Lower leg skin (tissue), 4 donors: Measurements from ENCODE around the gene CDH13. TPM values are rescaled to one million over a fixed set of nuclear protein-coding genes. Genes with fewer than 3 reads are reported as not detected.

ENCODE experiments used
- DNase-seq, 2 donors: peaks; one replicate each; pipeline ENCODE4 v3.0.0-alpha.2; 2019; ENCODE audit warnings: low spot score in 2 of 2
- H3K4me3 ChIP-seq: fragments of 200-600 bp; sonication (generic); 2 replicates; pipeline ENCODE4 v1.5.1; 2017; ENCODE audit warnings: mild to moderate bottlenecking, low read depth; ENCODE audit not compliant: poor library complexity, severe bottlenecking
- CTCF ChIP-seq, 3 donors: fragments of 450-650 bp; IDR thresholded peaks; one replicate each; pipeline ENCODE4 v1.5.1; 2016; ENCODE audit warnings: antibody characterized with exemption in 3 of 3, mild to moderate bottlenecking in 3 of 3, moderate library complexity in 2 of 3
- POLR2A ChIP-seq, 2 donors: fragments of 450-650 bp; IDR thresholded peaks; one replicate each; pipeline ENCODE4 v1.6.1; 2016 to 2017; ENCODE audit warnings: antibody characterized with exemption in 2 of 2, mild to moderate bottlenecking in 1 of 2, moderate library complexity in 1 of 2
- WGBS, 2 donors: methylation state at CpG; one replicate each; pipeline ENCODE4 v1.1.5; 2018; 5-methylcytosine and 5-hydroxymethylcytosine counted together
- intact Hi-C: fragments of 100-400 bp; cut with DNase I; formaldehyde crosslinking; loops from one replicate; pipeline ENCODE4 v1.15.0; 2023; ENCODE audit warnings: low total_unique reads
- total RNA-seq, 4 donors: library from RNA; depleted of rRNA; stranded (reverse); fragments of >200 nt; gene quantifications; one replicate each; pipeline ENCODE4 v1.1.0, GENCODE V29; 2016

The CDH13 gene
- total RNA-seq, 4 donors from 2014 or later: 102 to 246 (median 155) TPM

DNA sequence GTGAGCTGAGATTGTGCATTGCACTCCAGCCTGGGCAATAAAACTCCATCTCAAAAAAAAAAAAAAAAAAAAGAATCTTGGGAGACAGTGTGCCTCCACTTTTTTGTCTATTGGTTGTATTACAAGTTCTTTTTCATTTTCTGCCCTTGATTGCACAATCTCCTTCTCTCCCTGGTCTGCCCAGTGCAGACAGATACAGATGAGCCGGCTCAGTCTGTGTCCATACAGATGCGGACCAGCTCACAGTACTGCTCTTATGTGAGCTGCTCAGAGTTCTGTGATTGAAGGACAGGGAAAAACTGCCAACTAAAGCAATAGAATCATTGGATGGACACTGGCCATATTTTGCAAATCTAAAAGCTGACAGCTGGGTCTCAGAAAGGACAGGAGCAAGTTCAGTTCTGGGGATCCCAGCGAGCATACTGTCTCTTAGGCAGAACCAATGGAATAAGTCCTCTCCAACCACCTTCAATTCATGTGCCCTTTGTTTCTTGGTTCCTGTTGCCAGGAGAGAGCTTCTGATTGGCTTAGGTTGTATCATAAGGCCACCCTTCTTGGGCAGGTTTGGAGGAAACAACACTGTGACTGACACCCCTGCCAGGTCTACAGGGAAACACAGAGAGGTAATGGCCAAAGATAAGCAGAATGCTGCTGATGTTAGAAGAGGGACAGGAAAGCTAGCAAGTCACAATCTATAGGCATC lies 685.4 kb downstream of the CDH13 start:
- H3K4me3 ChIP-seq: no peak overlapping the region
- WGBS, 2 donors: 87 to 88% methylated on average over 3 of the region's 3 CpGs
- intact Hi-C loops: no loop called here
- TF ChIP-seq CTCF (IDR thresholded peaks at IDR 0.05) (no peak), POLR2A (IDR thresholded peaks at IDR 0.05) (no peak)
- no peak for DNase-seq

GRCh38 chr16:83312718-83313245 lies 686.0 kb downstream of the CDH13 start:
- TF ChIP-seq CTCF (IDR thresholded peaks at IDR 0.05): no peak
- TF ChIP-seq POLR2A (IDR thresholded peaks at IDR 0.05): no peak
- intact Hi-C loops: no loop called here
- no peak overlapping the region for H3K4me3 ChIP-seq
- no peak for DNase-seq
- WGBS, 2 donors: 84 to 91% methylated on average over 1 of the region's 1 CpG

GRCh38 chr16:83315271-83315670 lies 688.5 kb downstream of the CDH13 start:
- intact Hi-C loops: no loop called here
- TF ChIP-seq CTCF (IDR thresholded peaks at IDR 0.05) (no peak), POLR2A (IDR thresholded peaks at IDR 0.05) (no peak)
- WGBS, 2 donors: 85 to 89% methylated on average over 2 of the region's 2 CpGs
- DNase-seq: no peak
- H3K4me3 ChIP-seq: no peak overlapping the region

- no peak overlapping the region for H3K4me3 ChIP-seq
- TF ChIP-seq POLR2A (IDR thresholded peaks at IDR 0.05): no peak
- no peak for TF ChIP-seq CTCF (IDR thresholded peaks at IDR 0.05)
- no peak for DNase-seq
- intact Hi-C loops: no loop called here
- 69 to 78% methylated on average over 3 of the region's 3 CpGs for WGBS, 2 donors
Measured at GRCh38 chr16:83316458-83316857, 689.7 kb downstream of the CDH13 start.

GRCh38 chr16:83318390-83318789 lies 691.6 kb downstream of the CDH13 start:
- no peak overlapping the region for H3K4me3 ChIP-seq
- TF ChIP-seq POLR2A (IDR thresholded peaks at IDR 0.05) (no peak), CTCF (IDR thresholded peaks at IDR 0.05) (no peak)
- 92 to 93% methylated on average over 7 of the region's 7 CpGs for WGBS, 2 donors
- intact Hi-C loops: no loop called here
- no peak for DNase-seq

GRCh38 chr16:83328936-83329335 lies 702.2 kb downstream of the CDH13 start:
- no peak for TF ChIP-seq POLR2A (IDR thresholded peaks at IDR 0.05)
- TF ChIP-seq CTCF (IDR thresholded peaks at IDR 0.05): no peak
- no peak overlapping the region for H3K4me3 ChIP-seq
- intact Hi-C loops: no loop called here
- DNase-seq: no peak
- 90 to 92% methylated on average over 3 of the region's 3 CpGs for WGBS, 2 donors
